ENCODE results near the gene F2R.
"Not testable (repeated sequence)": the region's sequence is repeated elsewhere in the genome, so short reads cannot be mapped to it uniquely, and the experiment has no call there.

The F2R gene

DNA sequence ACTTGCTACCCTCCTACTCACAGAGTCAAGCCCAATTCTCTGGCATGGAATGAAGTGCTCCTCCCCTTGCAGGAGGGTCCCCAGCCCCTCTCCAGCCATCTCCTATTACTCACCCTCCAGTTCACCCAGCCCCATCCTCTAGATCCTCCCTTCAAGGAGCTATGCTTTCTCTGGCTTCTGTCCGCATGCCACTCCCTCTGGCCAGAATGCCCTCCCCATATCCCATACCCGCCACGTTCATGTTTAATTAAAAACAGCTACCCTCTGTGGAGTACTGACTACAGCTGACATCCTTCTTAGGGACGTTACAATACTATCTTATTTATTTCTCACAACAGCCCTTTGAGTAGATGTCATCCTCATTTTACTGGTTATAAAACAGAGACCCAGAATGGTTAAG, 3.0 kb downstream of the F2R start:
- DNase-seq (ENCODE audit: low read depth in 2 of 2) = no peak

DNA sequence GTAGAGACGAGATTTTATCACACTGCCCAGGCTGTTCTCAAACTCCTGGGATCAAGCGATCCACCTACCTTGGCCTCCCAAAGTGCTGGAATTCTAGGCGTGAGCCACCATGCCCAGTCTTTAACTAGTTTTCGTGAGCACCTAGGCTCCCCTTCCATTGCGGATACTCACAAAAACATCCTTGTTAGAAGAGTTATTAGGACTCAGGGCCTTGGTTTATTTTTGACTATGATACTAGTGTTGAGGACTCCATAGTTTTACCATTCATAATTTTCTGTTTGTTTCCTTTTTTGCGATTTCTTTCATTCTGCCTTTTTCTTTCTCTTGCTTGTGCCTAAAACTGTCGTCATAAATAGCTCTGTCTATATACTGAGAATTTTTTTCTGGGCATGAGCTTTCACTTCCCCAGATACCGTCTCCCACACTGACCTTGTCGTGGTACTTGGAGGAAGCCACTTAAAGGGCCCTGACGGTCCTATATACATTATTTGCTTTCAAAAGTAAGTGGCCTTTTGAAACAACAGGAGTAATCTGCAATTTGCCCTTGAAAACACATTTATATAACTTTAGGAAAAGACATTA, 5.2 kb downstream of the F2R start:
- no peak for DNase-seq (ENCODE audit: low read depth in 2 of 2)

DNA sequence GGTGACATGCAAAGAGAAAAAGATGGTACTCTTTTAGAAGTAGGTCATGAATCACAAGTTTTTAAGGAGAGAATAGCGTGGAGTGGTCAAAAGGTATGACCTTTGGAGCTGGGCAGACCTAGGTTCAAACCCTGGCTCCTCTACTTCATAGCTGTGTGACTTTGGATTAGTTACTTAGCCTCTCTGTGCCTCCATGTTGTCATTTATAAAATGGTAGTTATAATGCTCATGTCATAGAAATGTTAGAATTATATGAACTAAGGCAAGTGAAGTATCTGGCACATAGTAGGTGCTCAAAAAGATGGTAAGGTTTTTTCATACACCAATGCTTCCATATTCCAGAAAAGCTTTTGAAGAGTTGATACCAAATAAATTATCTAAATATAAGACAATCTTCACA, 7.3 kb downstream of the F2R start:
- DNase-seq (ENCODE audit: low read depth in 2 of 2) = no peak

DNA sequence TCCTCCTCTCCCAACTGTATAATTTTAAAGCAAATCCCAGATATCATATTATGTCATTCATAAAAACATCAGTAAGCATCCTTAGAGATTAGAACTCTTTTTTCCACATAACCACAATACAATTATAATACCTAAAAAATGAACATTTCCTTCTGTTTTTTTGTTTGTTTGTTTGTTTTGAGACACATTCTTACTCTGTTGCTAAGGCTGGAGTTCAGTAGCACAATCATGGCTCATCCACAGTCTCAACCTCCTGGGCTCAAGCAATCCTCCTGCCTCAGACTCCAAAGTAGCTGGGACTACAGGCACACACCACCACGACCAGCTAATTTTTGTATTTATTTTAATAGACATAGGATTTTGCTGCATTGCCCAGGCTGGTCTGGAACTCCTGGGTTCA, 8.0 kb downstream of the F2R start:
- DNase-seq (ENCODE audit: low read depth in 2 of 2) = no peak

DNA sequence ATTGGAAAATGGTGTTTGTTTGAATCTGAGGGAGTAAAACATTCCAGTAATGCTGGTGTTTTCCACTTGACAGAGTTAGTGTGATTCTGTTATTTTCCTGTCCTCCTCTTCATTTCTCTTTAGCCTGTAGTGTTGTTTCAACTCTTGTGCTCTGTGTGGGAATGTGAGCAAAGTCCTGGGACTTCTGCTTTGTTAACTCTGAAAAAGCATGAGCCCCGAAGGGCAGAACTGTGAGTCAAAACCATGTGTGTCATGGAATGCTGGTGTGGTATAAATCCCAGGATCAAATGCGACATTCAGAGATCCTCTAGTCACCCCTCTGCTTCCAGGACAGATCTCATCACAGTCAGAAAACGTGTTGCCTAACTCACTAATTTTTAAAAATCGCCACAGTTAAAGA, 8.9 kb downstream of the F2R start:
- no peak for DNase-seq (ENCODE audit: low read depth in 2 of 2)

DNA sequence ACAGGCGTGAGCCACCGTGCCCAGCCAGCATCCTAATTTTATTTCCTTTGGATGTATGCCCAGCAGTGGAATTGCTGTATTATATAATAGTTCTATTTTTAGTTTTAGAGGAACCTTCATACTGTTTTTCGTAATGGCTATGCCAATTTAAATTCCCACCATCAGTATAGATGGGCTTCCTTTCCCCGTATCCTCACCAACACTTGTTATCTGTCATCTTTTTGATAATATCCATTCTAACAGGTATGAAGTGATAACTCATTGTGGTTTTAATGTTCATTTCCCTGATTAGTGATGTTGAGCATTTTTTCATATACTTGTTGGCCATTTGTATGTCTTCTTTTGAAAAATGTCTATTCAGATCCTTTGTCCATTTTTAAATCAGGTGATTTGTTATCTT, 13.0 kb downstream of the F2R start:
- no peak for DNase-seq (ENCODE audit: low read depth in 2 of 2)

DNA sequence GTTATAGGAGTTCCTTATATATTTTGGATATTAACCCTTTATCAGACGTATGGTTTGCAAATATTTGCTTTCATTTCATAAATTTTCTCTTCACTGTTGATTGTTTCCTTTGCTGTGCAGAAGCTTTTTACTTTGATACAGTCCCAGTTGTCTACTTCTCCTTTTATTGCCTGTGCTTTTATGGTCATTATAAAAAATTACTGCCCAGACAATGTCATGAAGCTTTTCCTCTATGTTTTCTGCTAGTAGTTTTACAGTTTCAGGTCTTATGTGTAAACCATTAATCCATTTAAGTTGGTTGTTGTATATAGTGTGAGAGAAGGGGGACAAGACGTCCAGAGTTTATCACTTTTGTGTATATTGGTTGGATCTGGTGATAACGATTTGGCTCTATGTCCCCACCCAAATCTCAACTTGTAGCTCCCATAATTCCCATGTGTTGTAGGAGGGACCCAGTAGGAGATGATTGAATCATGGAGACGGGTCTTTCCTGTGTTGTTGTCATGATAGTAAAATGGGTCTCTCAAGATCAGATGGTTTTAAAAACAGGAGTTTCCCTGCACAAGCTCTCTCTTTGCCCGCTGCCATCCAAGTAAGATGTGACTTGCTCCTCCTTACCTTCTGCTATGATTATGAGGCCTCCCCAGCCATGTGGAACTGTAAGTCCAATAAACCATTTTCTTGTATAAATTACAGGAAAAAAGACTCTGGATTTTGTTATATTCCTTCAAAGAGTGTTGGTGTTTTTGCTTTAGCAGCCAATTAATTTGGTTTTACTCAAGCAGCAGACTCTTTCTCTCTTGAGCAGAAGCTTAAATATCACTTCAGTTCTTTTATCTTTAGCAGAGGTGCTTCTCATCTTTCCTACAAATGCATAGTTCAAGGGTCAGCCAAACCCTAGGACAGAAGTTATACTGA, 13.7 kb downstream of the F2R start:
- no peak for DNase-seq (ENCODE audit: low read depth in 2 of 2)

DNA sequence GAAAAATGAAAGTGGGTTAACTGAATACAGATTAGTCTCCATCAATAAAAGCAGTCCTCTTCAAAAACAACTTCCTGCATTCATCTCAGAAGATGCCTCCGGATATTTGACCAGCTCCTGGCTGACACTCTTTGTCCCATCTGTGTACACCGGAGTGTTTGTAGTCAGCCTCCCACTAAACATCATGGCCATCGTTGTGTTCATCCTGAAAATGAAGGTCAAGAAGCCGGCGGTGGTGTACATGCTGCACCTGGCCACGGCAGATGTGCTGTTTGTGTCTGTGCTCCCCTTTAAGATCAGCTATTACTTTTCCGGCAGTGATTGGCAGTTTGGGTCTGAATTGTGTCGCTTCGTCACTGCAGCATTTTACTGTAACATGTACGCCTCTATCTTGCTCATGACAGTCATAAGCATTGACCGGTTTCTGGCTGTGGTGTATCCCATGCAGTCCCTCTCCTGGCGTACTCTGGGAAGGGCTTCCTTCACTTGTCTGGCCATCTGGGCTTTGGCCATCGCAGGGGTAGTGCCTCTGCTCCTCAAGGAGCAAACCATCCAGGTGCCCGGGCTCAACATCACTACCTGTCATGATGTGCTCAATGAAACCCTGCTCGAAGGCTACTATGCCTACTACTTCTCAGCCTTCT, 16.6 kb downstream of the F2R start:
- no peak for DNase-seq (ENCODE audit: low read depth in 2 of 2)

DNA sequence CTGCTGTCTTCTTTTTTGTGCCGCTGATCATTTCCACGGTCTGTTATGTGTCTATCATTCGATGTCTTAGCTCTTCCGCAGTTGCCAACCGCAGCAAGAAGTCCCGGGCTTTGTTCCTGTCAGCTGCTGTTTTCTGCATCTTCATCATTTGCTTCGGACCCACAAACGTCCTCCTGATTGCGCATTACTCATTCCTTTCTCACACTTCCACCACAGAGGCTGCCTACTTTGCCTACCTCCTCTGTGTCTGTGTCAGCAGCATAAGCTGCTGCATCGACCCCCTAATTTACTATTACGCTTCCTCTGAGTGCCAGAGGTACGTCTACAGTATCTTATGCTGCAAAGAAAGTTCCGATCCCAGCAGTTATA, 17.1 kb downstream of the F2R start:
- no peak for DNase-seq (ENCODE audit: low read depth in 2 of 2)

DNA sequence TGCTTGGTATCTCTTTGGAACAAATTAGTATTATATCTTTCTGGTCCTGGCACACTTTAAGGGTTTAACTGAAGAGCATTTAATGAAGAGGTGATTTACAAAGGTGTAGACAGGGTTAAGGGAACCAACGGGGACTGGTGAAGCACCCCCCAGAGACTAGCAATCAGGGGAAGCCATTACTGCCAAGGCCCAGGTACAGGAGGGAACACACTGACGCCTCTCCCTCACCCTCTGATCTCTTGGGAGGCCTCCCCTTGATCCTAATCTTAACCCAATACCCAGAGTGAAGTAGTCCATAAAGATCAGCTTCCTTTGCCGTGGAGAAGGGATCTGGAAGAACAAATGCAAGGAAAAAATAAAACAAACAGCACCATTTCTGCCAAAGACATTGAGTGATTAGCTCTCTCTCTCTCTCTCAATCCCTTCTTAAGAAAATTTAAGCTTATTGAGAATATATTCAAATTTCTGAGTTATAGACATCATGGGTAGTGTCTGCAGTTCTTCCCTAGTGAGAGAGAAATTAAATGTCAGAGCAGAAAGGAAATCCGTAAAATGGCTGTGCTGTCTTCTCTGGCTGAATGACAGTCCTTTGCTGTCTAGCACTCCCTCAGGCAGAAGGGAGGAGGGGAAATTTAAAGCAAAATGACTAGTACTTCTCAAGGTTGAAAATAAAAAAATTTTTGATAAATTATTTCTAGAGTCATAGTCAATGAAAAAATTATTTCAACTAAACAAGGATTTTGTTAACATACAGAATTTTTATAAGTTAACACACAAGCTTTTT, 20.0 kb downstream of the F2R start:
- DNase-seq (ENCODE audit: low read depth in 2 of 2) = no peak

DNA sequence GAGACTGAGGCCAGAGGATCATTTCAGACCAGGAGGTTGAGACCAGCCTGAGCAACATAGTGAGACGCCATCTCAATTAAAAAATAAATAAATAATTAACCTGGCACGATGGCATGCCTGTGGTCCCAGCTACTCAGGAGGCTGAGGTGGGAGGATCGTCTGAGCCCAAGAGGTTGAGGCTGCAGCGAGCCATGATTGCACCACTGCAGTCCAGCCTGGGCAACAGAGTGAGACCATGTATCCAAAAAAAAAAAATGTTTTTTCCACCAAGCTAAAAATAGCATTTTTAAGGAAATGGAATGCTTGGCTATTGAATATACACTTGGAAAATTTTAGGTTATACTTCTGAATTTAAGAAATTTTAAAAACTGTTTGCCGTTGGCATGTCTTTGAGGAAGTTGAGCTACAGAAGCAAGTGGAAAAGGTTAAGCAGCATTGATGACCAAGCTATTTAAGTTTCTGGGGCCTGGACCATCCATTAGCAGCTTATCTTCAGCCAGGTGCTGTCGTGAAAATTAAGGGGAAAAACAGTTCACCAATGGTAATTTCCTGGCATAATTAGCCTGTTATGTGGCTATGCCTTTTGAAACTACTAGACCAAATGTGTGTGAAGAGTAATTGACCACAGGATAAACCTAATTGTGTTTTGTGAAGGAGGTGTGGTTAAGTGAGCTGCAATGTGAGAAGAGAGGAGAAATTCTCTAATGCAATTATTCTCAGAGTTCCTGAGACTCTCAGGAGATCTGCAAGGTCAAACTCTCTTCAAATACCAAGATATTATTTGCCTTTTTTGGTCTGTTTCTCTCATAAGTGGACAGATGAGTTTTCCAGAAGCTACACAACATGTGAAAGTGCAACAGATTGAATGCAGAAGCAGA, 21.0 kb downstream of the F2R start:
- no peak for DNase-seq (ENCODE audit: low read depth in 2 of 2)

DNA sequence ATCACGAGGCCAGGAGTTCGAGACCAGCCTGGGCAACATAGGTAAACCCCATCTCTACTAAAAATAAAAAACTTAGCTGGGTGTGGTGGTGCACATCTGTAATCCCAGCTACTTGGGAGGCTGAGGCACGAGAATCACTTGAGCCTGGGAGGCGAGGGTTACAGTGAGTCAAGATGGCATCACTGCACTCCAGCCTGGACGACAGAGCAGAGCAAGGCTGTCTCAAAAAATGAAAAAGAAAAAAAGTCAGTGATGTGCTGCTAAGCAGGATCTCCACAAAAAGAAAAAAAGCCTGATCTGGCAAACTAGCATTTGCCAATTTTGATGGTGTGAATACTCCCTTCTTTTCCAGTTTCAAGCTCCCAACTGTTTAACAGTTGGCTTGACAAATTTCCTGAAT, 21.9 kb downstream of the F2R start:
- DNase-seq (ENCODE audit: low read depth in 2 of 2) = no peak

DNA sequence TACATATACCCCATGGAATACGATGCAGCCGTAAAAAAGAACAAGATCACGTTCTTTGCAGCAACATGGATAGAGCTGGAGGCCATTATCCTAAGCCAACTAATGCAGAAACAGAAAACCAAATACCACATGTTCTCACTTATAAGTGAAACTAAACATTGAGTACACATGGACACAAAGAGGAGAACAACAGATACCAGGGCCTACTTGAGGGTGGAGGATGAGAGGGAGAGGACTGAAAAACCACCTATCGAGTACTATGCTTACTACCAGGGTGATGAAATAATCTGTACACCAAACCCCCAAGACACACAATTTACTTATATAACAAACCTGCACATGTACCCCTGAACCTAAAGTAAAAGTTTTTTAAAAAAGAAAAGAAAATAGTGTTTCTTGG, 25.6 kb downstream of the F2R start:
- not testable (repeated sequence) for DNase-seq (ENCODE audit: low read depth in 2 of 2)

DNA sequence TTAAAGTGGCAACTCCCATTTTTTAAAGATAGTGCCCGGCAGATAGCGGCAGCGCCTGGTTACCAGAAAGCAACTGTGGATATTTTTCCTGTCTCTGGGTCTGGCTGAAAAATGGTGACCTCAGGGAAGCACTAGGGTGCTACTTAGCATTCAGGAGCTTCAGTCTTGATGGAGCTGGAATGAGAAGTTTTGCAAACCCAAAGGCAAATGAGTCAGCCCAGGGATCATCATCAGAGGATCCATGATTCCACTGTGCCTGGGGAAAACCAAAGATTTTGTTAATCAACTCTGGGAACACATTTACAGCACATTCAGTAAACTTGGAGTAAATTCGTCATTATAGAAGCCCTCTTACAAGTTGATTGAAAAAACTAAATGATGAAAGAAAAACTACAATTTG, 26.7 kb downstream of the F2R start:
- DNase-seq (ENCODE audit: low read depth in 2 of 2) = no peak

DNA sequence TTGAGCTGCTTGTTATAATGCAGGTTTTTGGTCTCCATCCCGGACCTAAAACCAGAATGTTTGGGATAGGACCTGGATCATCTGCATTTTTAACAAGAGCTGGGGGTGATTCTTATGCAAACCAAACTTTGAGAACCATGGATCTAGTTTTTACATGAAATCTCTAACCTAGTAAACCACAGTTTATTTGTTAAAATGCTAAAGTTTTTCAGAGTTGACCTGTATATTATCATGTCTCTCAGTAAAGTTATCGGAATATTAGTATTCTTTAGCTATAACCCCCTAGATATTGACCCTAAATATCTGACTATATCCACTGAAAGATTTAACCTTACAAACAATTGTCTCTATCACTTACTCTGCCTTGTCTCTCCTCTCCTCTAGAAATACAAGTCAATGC, 28.7 kb downstream of the F2R start:
- no peak for DNase-seq (ENCODE audit: low read depth in 2 of 2)

DNA sequence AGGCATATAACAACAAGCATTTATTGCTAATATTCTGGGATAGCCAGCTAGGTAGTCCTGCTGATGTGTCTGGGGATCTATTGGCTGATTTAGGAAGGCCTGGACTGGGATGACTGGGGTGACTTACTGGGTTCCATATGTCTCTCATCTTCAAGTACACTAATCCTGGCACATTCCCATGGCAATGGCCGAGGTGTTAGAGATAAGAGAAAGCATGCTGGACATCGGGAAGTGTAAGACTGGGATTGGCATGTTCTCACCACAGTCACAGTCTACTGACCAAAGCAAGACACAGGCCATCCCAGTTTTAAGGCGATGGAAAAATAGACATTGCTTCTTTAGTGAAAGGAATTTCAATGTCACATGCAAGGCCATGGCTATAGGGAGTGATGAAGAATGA, 29.7 kb downstream of the F2R start:
- no peak for DNase-seq (ENCODE audit: low read depth in 2 of 2)

DNA sequence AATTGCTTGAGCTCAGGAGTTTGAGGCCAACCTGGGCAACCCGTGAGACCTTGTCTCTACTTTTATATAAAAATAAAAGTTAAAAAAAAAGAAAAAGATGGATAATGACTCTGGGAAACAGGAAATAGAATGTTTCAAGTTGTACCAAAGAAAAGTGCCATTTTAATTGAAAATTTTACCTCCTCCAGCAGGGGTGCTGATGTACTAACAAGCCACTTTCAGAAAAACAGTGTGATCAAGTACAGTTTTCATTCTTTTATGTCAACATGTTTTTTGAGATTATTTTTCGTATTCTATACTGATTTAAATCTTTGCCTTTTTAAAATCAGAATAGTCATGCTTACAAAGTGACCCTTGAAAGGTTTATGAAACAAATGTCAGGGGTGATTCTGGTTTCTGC, 30.8 kb downstream of the F2R start:
- DNase-seq (ENCODE audit: low read depth in 2 of 2) = no peak

DNA sequence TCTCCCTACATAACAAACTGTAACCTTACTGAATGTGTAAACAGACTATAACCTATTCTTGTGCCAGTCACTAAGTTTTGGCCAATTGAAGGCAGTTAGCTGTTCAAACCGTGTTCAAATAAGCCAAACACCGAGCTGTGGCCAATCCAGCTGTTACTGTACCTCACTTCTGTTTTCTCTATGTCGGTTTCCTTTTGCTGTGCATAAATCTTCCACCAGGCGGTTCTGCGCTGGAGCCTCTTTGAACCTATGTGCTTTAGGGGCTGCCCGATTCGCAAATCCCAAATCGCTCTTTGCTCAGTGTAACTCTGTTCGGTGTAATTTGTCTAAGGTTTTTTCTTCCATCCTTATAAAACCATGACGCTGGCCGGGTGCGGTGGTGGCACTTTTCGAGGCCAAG, 31.8 kb downstream of the F2R start:
- no peak for DNase-seq (ENCODE audit: low read depth in 2 of 2)

DNA sequence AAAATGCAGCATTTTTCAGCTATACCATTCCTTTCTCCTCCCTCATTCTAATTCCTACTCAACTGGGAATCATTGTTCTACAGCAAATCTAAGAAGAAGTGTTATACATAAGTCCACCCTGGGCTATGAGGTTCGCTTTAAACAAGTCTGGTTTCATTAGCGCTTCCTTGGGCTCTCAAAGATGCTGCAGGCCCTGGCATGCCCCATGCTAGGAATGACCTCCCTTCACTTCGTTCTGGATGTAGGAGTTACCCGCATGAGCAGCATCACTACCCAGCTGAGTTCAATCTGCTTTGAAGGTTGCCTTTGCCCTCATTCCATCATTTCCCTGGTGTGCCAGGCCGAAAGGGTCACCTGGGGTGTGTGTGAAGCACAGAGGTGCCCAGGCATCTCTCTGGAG, 35.4 kb downstream of the F2R start:
- no peak for DNase-seq (ENCODE audit: low read depth in 2 of 2)

DNA sequence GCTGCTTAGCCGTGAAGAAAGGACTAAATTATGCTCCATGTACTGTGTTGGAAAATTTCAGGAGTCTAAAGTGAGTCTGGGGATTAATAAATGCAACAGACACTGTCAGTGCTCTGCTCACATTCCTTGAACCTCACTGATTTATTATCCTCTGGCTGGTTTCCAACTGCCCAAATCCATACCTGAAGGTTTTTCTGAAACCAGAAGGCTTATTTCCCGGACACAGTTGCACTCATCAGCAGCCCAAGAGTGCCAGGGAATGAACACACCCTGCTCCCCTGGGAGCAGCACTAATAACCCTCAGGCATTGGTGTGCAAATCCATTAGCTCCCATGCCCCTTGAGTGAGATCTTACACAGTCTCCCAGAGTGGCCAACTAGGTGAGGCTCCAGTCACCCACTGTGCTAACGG, 38.7 kb downstream of the F2R start:
- no peak for DNase-seq (ENCODE audit: low read depth in 2 of 2)
